Skeletal muscle tissue (tissue), 4 donors: ENCODE measurements around the gene CCDC197. TPM values are rescaled to one million over a fixed set of nuclear protein-coding genes. Genes with fewer than 3 reads are reported as not detected.

Source experiments
- H3K27ac ChIP-seq: one replicate; pipeline ENCODE4 v1.7.0; 2013; ENCODE audit warnings: mild to moderate bottlenecking, low read depth, low read length, inconsistent platforms
- H3K27me3 ChIP-seq, 3 donors: one replicate each; pipeline ENCODE4 v1.7.0; 2013; ENCODE audit warnings: low read length in 3 of 3; ENCODE audit not compliant: control insufficient read depth in 3 of 3, insufficient read depth in 3 of 3
- H3K36me3 ChIP-seq, 3 donors: one replicate each; pipeline ENCODE4 v1.7.0; 2013; ENCODE audit warnings: low read length in 3 of 3; ENCODE audit not compliant: control insufficient read depth in 3 of 3, insufficient read depth in 3 of 3
- H3K4me1 ChIP-seq, 3 donors: one replicate each; pipeline ENCODE4 v1.7.0; 2013; ENCODE audit warnings: low read length in 3 of 3, mild to moderate bottlenecking in 3 of 3; ENCODE audit not compliant: control insufficient read depth in 3 of 3, insufficient read depth in 3 of 3
- H3K4me3 ChIP-seq, 3 donors: one replicate each; pipeline ENCODE4 v1.7.0; 2013; ENCODE audit warnings: low read length in 3 of 3
- H3K9ac ChIP-seq, 3 donors: one replicate each; pipeline ENCODE4 v1.7.0; 2013; ENCODE audit warnings: low read length in 3 of 3, mild to moderate bottlenecking in 3 of 3, moderate library complexity in 2 of 3, low read depth in 1 of 3
- H3K9me3 ChIP-seq, 3 donors: one replicate each; pipeline ENCODE4 v1.7.0; 2013; ENCODE audit warnings: low read length in 3 of 3; ENCODE audit not compliant: control insufficient read depth in 3 of 3
- total RNA-seq: library from RNA; depleted of rRNA; stranded (reverse); fragments of >200 nt; gene quantifications from one replicate; pipeline ENCODE4 v1.2.3, GENCODE V29; 2014
- donor health status: Osteomylitis.

The CCDC197 gene
- total RNA-seq, 1 donor from 2014 or later = not detected

GRCh38 chr14:94028450-94028826 lies 31.3 kb downstream of the CCDC197 start:
- Histone ChIP-seq H3K27ac (no peak overlapping the region), H3K4me3 (no peak overlapping the region), H3K27me3 (no peaks in the 10 kb centered on the region), H3K36me3 (no peaks in the 10 kb centered on the region), H3K4me1 (no peaks in the 10 kb centered on the region), H3K9me3 (no peaks in the 10 kb centered on the region), H3K9ac (no peak overlapping the region)

- no peaks in the 10 kb centered on the region for H3K9me3 ChIP-seq
- H3K4me1 ChIP-seq = no peaks in the 10 kb centered on the region
- no peaks in the 10 kb centered on the region for H3K36me3 ChIP-seq
- H3K27me3 ChIP-seq = no peaks in the 10 kb centered on the region
- H3K4me3 ChIP-seq = no peak overlapping the region
- no peak overlapping the region for H3K27ac ChIP-seq
- no peak overlapping the region for H3K9ac ChIP-seq
Observed at GRCh38 chr14:94029265-94029664, 32.2 kb downstream of the CCDC197 start.

- no peaks in the 10 kb centered on the region for H3K9me3 ChIP-seq
- no peak overlapping the region for H3K9ac ChIP-seq
- H3K4me3 ChIP-seq = no peak overlapping the region
- no peaks in the 10 kb centered on the region for H3K36me3 ChIP-seq
- no peaks in the 10 kb centered on the region for H3K27me3 ChIP-seq
- H3K27ac ChIP-seq = no peak overlapping the region
- H3K4me1 ChIP-seq = no peaks in the 10 kb centered on the region
Observed at GRCh38 chr14:94029671-94030203, 32.6 kb downstream of the CCDC197 start.

- H3K27ac ChIP-seq = no peak overlapping the region
- no peak overlapping the region for H3K4me3 ChIP-seq
- H3K27me3 ChIP-seq = no peaks in the 10 kb centered on the region
- no peak overlapping the region for H3K9ac ChIP-seq
- H3K36me3 ChIP-seq = no peaks in the 10 kb centered on the region
- H3K9me3 ChIP-seq = no peaks in the 10 kb centered on the region
- no peaks in the 10 kb centered on the region for H3K4me1 ChIP-seq
Observed at GRCh38 chr14:94030571-94030970, 33.5 kb downstream of the CCDC197 start.

- H3K27ac ChIP-seq = no peak overlapping the region
- no peaks in the 10 kb centered on the region for H3K36me3 ChIP-seq
- H3K9ac ChIP-seq = no peak overlapping the region
- H3K9me3 ChIP-seq = no peaks in the 10 kb centered on the region
- H3K4me1 ChIP-seq = peaks cover 0 to 1% (median 0%) of the 10 kb centered on the region in 3 donors
- H3K4me3 ChIP-seq = no peak overlapping the region
- H3K27me3 ChIP-seq = no peaks in the 10 kb centered on the region
Observed at GRCh38 chr14:94031161-94031882, 34.2 kb downstream of the CCDC197 start.

GRCh38 chr14:94031883-94032279 lies 34.8 kb downstream of the CCDC197 start:
- Histone ChIP-seq H3K9me3 (no peaks in the 10 kb centered on the region), H3K4me3 (no peak overlapping the region), H3K36me3 (no peaks in the 10 kb centered on the region), H3K27ac (no peak overlapping the region), H3K4me1 (peaks cover 2 to 6% (median 3%) of the 10 kb centered on the region in 3 donors), H3K27me3 (no peaks in the 10 kb centered on the region), H3K9ac (no peak overlapping the region)

GRCh38 chr14:94034886-94035285 lies 37.8 kb downstream of the CCDC197 start:
- no peaks in the 10 kb centered on the region for H3K27me3 ChIP-seq
- H3K27ac ChIP-seq = no peak overlapping the region
- no peaks in the 10 kb centered on the region for H3K9me3 ChIP-seq
- H3K4me3 ChIP-seq = no peak overlapping the region
- no peak overlapping the region for H3K9ac ChIP-seq
- H3K4me1 ChIP-seq = peaks cover 2 to 6% (median 3%) of the 10 kb centered on the region in 3 donors
- no peaks in the 10 kb centered on the region for H3K36me3 ChIP-seq

GRCh38 chr14:94036313-94037167 lies 39.4 kb downstream of the CCDC197 start:
- H3K4me1 ChIP-seq = peaks cover 3 to 6% (median 5%) of the 10 kb centered on the region in 3 donors
- no peaks in the 10 kb centered on the region for H3K9me3 ChIP-seq
- no peaks in the 10 kb centered on the region for H3K27me3 ChIP-seq
- no peaks in the 10 kb centered on the region for H3K36me3 ChIP-seq
- no peak overlapping the region for H3K4me3 ChIP-seq
- no peak overlapping the region for H3K27ac ChIP-seq
- H3K9ac ChIP-seq = no peak overlapping the region

- Histone ChIP-seq H3K27me3 (no peaks in the 10 kb centered on the region), H3K36me3 (no peaks in the 10 kb centered on the region), H3K27ac (no peak overlapping the region), H3K9ac (no peak overlapping the region), H3K4me1 (peaks cover 9 to 18% (median 17%) of the 10 kb centered on the region in 3 donors), H3K4me3 (no peak overlapping the region), H3K9me3 (no peaks in the 10 kb centered on the region)
Observed at GRCh38 chr14:94037954-94038353, 40.9 kb downstream of the CCDC197 start.

GRCh38 chr14:94038510-94038909 lies 41.4 kb downstream of the CCDC197 start:
- Histone ChIP-seq H3K9me3 (no peaks in the 10 kb centered on the region), H3K36me3 (peaks cover 0 to under 1% (median 0%) of the 10 kb centered on the region in 3 donors), H3K4me3 (no peak overlapping the region), H3K9ac (no peak overlapping the region), H3K27ac (no peak overlapping the region), H3K27me3 (no peaks in the 10 kb centered on the region), H3K4me1 (peaks cover 14 to 24% (median 17%) of the 10 kb centered on the region in 3 donors)
